Mucosa of descending colon (tissue), 3 donors: Measurements from ENCODE around the gene EYA3. TPM values are rescaled to one million over a fixed set of nuclear protein-coding genes. Genes with fewer than 3 reads are reported as not detected.

Experiments used
- ATAC-seq: fragments of 200-7000 bp; cut with Tn5 transposase; one replicate; pipeline ENCODE4 v1.9.1; 2020; ENCODE audit warnings: mild to moderate bottlenecking, moderate library complexity
- DNase-seq, 3 donors: peaks; one replicate each; pipeline ENCODE4 v3.0.0-alpha.2; 2020
- H3K36me3 ChIP-seq: fragments of 200-600 bp; one replicate; pipeline ENCODE4 v1.8.0; 2021; ENCODE audit warnings: low read depth, mild to moderate bottlenecking
- H3K4me1 ChIP-seq: fragments of 200-600 bp; one replicate; pipeline ENCODE4 v1.8.0; 2021; ENCODE audit warnings: low read depth, mild to moderate bottlenecking
- H3K4me3 ChIP-seq: fragments of 200-600 bp; one replicate; pipeline ENCODE4 v1.8.0; 2021; ENCODE audit warnings: mild to moderate bottlenecking
- H3K9me3 ChIP-seq: fragments of 200-600 bp; one replicate; pipeline ENCODE4 v1.8.0; 2021; ENCODE audit warnings: mild to moderate bottlenecking
- intact Hi-C, 2 donors: fragments of 100-400 bp; cut with DNase I in 1 of 2; cut with micrococcal nuclease in 1 of 2; formaldehyde crosslinking; loops; one replicate each; pipeline versions ENCODE4 v1.11.0 to v1.11.1; 2022; cut with DNase I, micrococcal nuclease
- total RNA-seq, 3 donors: library from RNA; stranded (reverse); fragmentation: NEBNext Ultra II Directional in 2 of 3; extraction: Animal tissue kit (Norgen Biotek cat#: 25700) in 2 of 3; gene quantifications; one replicate each; pipeline versions ENCODE4 v1.2.1 to v1.2.4, GENCODE V29; 2021 to 2023
- TF ChIP-seq, protein P1 (sequence below): fragments of 200-600 bp; IDR thresholded peaks from one replicate; pipeline ENCODE4 v1.8.0; 2022; ENCODE audit warnings: antibody characterized with exemption, mild to moderate bottlenecking
- donor health status: DM: no; HTN: no; CAD: no; lungs with moderate emphysema.
- donor health status: DM: no; HTN: no; CAD: no.
- donor health status: DM: no; HTN: yes; CAD: no.

EYA3 gene
- total RNA-seq, 3 donors from 2014 or later: 19.2 to 22.8 (median 19.9) TPM

DNA sequence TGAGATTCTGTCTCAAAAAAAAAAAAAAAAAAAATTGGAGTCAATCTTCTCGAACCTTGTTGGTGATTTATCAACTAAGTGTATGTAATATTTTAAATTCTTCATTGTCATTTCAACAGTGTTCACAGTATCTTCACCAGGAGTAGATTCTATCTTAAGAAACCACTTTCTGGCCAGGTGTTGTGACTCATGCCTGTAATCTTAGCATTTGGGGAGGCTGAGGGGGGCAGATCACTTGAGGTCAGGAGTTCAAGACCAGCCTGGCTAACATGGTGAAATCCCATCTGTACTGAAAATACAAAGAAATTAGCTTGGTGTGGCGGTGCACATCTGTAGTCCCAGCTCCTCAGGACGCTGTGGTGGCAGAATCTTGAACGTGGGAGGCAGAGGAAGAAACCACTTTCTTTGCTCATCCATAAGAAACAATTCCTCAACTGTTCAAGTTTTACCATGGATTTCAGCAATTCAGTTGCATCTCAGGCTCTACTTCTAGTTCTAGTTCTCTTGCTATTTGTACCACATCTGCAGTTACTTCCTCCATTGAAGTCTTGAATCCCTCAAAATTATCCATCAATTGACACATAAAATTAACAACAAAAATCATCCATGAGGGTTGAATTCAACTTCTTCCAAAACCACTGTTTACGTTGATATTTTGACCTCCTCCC is 30.4 kb upstream of the EYA3 start:
- intact Hi-C loops: no loop called here
- ATAC-seq (no peak), DNase-seq (no peak)
- H3K4me1 ChIP-seq: no peaks in the 10 kb centered on the region
- H3K4me3 ChIP-seq: no peak overlapping the region
- no peaks in the 10 kb centered on the region for H3K9me3 ChIP-seq
- H3K36me3 ChIP-seq: no peaks in the 10 kb centered on the region
- TF ChIP-seq, protein P1, sequence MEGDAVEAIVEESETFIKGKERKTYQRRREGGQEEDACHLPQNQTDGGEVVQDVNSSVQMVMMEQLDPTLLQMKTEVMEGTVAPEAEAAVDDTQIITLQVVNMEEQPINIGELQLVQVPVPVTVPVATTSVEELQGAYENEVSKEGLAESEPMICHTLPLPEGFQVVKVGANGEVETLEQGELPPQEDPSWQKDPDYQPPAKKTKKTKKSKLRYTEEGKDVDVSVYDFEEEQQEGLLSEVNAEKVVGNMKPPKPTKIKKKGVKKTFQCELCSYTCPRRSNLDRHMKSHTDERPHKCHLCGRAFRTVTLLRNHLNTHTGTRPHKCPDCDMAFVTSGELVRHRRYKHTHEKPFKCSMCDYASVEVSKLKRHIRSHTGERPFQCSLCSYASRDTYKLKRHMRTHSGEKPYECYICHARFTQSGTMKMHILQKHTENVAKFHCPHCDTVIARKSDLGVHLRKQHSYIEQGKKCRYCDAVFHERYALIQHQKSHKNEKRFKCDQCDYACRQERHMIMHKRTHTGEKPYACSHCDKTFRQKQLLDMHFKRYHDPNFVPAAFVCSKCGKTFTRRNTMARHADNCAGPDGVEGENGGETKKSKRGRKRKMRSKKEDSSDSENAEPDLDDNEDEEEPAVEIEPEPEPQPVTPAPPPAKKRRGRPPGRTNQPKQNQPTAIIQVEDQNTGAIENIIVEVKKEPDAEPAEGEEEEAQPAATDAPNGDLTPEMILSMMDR: no peak

DNA sequence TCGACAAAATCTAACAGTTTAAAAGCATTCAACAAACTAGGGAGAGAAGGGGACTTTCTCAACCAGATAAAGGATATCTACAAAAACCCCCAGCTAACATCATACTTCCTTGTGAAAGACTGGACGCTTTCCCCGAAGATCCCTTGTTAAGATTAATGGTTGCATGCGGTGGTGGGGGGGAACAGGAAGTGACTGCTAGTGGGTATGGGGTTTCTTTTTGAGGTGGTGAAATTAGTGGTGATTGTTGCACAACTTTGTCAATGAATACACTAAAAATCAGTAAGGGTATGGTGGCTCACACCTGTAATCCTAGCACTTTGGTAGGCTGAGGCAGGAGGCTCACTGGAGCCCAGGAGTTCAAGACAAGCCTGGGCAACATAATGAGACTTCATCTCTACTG is 26.9 kb upstream of the EYA3 start:
- ATAC-seq (peak; percentile 38), DNase-seq (peak in 1 of 3 donors; percentile 26)

DNA sequence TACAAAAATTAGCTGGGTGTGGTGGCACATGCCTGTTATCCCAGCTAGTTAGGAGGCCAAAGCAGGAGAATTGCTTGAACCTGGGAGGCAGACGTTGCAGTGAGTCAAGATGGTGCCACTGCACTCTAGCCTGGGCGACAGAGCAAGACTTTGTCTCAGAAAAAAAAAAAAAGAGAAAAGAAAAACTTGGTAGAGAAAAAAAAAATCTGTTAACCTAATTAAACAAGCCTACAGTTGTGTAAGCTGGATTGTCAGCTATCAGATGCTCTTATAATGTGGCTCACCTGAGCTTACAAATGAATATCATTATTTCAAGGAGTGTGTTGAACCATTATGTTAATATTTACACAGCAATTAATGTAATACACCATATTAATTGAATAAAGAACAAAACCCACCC is 26.4 kb upstream of the EYA3 start:
- Histone ChIP-seq H3K4me3 (no peak overlapping the region), H3K4me1 (no peaks in the 10 kb centered on the region), H3K9me3 (no peaks in the 10 kb centered on the region), H3K36me3 (no peaks in the 10 kb centered on the region)
- TF ChIP-seq, protein P1: no peak
- intact Hi-C loops: no loop called here
- ATAC-seq (no peak), DNase-seq (no peak)

More for the DNA sequence above, 26.9 kb upstream of the EYA3 start:
- intact Hi-C loops: no loop called here
- no peak overlapping the region for H3K4me3 ChIP-seq
- TF ChIP-seq, protein P1: no peak
- H3K9me3 ChIP-seq: no peaks in the 10 kb centered on the region
- no peaks in the 10 kb centered on the region for H3K36me3 ChIP-seq
- no peaks in the 10 kb centered on the region for H3K4me1 ChIP-seq

DNA sequence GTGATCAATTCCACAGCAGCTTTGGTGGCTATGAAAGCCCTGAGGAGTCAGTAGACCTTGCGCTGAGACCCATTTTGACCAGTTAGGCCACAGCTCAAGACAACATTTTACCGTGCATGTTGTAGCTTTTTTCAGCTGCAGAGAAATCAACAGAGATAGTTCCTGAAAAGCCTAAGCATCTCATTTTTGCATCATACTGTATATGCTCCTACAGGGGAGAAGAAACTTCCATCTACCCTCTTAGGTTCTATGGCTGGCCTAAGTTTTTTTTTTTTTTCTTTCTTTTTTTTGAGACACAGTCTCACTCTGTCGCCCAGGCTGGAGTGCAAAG is 24.8 kb upstream of the EYA3 start:
- Histone ChIP-seq H3K4me1 (no peaks in the 10 kb centered on the region), H3K36me3 (no peaks in the 10 kb centered on the region), H3K9me3 (no peaks in the 10 kb centered on the region), H3K4me3 (no peak overlapping the region)
- ATAC-seq: no peak
- DNase-seq: no peak
- intact Hi-C loops: no loop called here
- TF ChIP-seq, protein P1: no peak

DNA sequence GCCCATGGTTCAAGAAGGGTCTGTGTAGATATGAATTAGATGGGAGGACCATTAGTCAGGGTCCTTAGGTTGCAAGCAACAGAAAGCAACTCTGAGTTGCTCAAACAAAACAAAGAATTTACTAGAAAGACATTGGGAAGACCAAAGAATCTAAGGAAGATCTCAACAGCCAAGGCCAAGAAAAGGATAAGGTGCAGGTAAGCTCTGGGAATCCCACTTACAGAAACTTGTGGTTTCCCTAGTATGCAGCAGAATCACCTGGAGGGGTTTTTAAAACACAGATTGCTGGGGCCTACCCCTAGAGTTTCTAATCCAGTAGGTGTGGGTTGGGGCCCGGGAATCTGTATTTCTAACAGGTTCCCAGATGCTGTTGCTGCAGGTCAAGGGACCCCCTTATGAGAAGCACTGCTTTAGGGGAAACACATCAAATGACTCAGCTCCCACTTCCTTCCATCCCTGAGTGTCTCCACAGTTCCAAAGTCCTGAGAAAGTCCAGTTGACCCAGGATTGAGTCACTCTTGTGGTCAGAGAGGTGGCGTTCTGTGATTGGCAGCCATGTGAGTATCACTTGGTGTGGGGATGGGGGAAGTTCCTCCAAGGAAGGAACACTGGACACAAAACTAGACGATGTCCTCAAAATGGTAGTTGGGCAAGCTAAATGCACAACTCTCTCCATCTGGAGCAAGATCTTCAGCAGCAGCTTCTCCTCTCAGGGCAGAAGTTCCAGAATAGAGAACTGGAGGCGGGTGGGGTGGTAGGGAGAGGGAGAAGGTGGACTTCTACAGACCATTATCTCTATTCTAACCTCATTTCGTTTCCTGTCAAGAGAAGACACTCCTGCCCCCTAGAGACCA is 24.2 kb upstream of the EYA3 start:
- TF ChIP-seq, protein P1: no peak

More for the DNA sequence above, 24.2 kb upstream of the EYA3 start:
- Histone ChIP-seq H3K36me3 (no peaks in the 10 kb centered on the region), H3K4me1 (no peaks in the 10 kb centered on the region), H3K4me3 (no peak overlapping the region), H3K9me3 (no peaks in the 10 kb centered on the region)
- DNase-seq (peak in 1 of 3 donors; percentile 49), ATAC-seq (peak; percentile 68)
- intact Hi-C loops: no loop called here
